IMR-90 (cell line): ENCODE data around the gene ZNF814. TPM values are rescaled to one million over a fixed set of nuclear protein-coding genes. Genes with fewer than 3 reads are reported as not detected.

Source experiments
- ATAC-seq: fragments of 200-7000 bp; cut with Tn5 transposase; 2 replicates; pipeline ENCODE4 v1.9.1; 2020; ENCODE audit warnings: low read depth, mild to moderate bottlenecking, moderate library complexity
- BruUV-seq: library from RNA; stranded (reverse); fragments of 400-500 nt; replicated peaks from 2 replicates; lab custom pipeline; 2021; lab: Mats Ljungman, UMichigan
- CTCF ChIA-PET: fragments of 300-600 bp; formaldehyde crosslinking; extraction: SDS; loops from one replicate; lab custom pipeline; 2021; ENCODE audit warnings: antibody characterized with exemption; lab: Yijun Ruan, JAX
- POLR2A ChIA-PET: fragments of 300-600 bp; sonication (Branson Sonifier 250); formaldehyde crosslinking; loops from one replicate; lab custom pipeline; 2022; ENCODE audit warnings: antibody characterized with exemption; ENCODE audit not compliant: unreplicated experiment; lab: Charles Lee
- DNase-seq: peaks from one replicate; pipeline ENCODE4 v3.0.0; 2013
- H2AFZ ChIP-seq: replicated peaks from 2 replicates; pipeline ENCODE3; 2013; ENCODE audit warnings: low read length, mild to moderate bottlenecking; ENCODE audit not compliant: poor library complexity
- H2AK5ac ChIP-seq: 2 replicates; pipeline ENCODE4 v1.6.1; 2013; ENCODE audit warnings: low read depth, low read length, inconsistent platforms
- H2AK9ac ChIP-seq: replicated peaks from 2 replicates; pipeline ENCODE3; 2013; ENCODE audit warnings: mild to moderate bottlenecking, low read depth, low read length, moderate library complexity; ENCODE audit not compliant: poor library complexity
- H2BK120ac ChIP-seq: 2 replicates; pipeline ENCODE4 v1.6.1; 2013; ENCODE audit warnings: low read depth, low read length, inconsistent platforms
- H2BK15ac ChIP-seq: 3 replicates; pipeline ENCODE4 v1.6.1; 2013; ENCODE audit warnings: low read depth, low read length, inconsistent platforms
- H2BK20ac ChIP-seq: 2 replicates; pipeline ENCODE4 v1.6.1; 2013; ENCODE audit warnings: low read depth, mild to moderate bottlenecking, inconsistent platforms, low read length, moderate library complexity
- H2BK5ac ChIP-seq: 2 replicates; pipeline ENCODE4 v1.6.1; 2013; ENCODE audit warnings: mild to moderate bottlenecking, low read depth, low read length, inconsistent platforms; ENCODE audit not compliant: poor library complexity, severe bottlenecking
- H3K14ac ChIP-seq: replicated peaks from 2 replicates; pipeline ENCODE4 v1.6.1; 2013; ENCODE audit warnings: low read depth, low read length, inconsistent platforms
- H3K18ac ChIP-seq: 2 replicates; pipeline ENCODE4 v1.6.1; 2013; ENCODE audit warnings: low read depth, low read length, control low read depth
- H3K23ac ChIP-seq: 2 replicates; pipeline ENCODE4 v1.6.1; 2013; ENCODE audit warnings: low read depth, low read length, inconsistent platforms
- H3K27ac ChIP-seq: 2 replicates; pipeline ENCODE4 v1.5.1; 2013; ENCODE audit warnings: mild to moderate bottlenecking, control low read depth, low read length; ENCODE audit not compliant: insufficient read depth
- H3K27me3 ChIP-seq: 2 replicates; pipeline ENCODE4 v1.6.1; 2013; ENCODE audit warnings: low read length; ENCODE audit not compliant: control insufficient read depth, insufficient read depth
- H3K36me3 ChIP-seq: 2 replicates; pipeline ENCODE4 v1.6.1; 2013; ENCODE audit warnings: low read length, mixed read lengths; ENCODE audit not compliant: control insufficient read depth, insufficient read depth
- H3K4ac ChIP-seq: 2 replicates; pipeline ENCODE4 v1.6.1; 2013; ENCODE audit warnings: low read depth, low read length, inconsistent platforms
- H3K4me1 ChIP-seq: 2 replicates; pipeline ENCODE4 v1.6.1; 2013; ENCODE audit warnings: low read length, mixed read lengths; ENCODE audit not compliant: control insufficient read depth, insufficient read depth
- H3K4me2 ChIP-seq: 2 replicates; pipeline ENCODE4 v1.6.1; 2013; ENCODE audit warnings: low read depth, mild to moderate bottlenecking, control low read depth, low read length, moderate library complexity
- H3K4me3 ChIP-seq: 2 replicates; pipeline ENCODE4 v1.5.1; 2013; ENCODE audit warnings: low read depth, mild to moderate bottlenecking, control low read depth, low read length, moderate library complexity; ENCODE audit not compliant: insufficient read depth
- H3K56ac ChIP-seq: 2 replicates; pipeline ENCODE4 v1.6.1; 2013; ENCODE audit warnings: low read length, inconsistent platforms; ENCODE audit not compliant: insufficient read depth; ENCODE audit errors: extremely low read depth
- H3K79me1 ChIP-seq, 2 experiments: 2 replicates each; pipeline ENCODE4 v1.6.1; 2013; ENCODE audit warnings: low read length in 2 of 2, inconsistent platforms in 1 of 2, low read depth in 1 of 2
- H3K9ac ChIP-seq: 2 replicates; pipeline ENCODE4 v1.6.1; 2013; ENCODE audit warnings: low read depth, low read length, control low read depth
- H3K9me1 ChIP-seq: 2 replicates; pipeline ENCODE4 v1.6.1; 2013; ENCODE audit warnings: low read length, inconsistent platforms; ENCODE audit not compliant: insufficient read depth
- H3K9me3 ChIP-seq: 2 replicates; pipeline ENCODE4 v1.6.1; 2013; ENCODE audit warnings: low read length; ENCODE audit not compliant: control insufficient read depth, insufficient read depth
- H4K20me1 ChIP-seq: 2 replicates; pipeline ENCODE4 v1.6.1; 2013; ENCODE audit warnings: low read length, inconsistent platforms; ENCODE audit not compliant: insufficient read depth
- H4K5ac ChIP-seq: 2 replicates; pipeline ENCODE4 v1.6.1; 2013; ENCODE audit warnings: mild to moderate bottlenecking, low read depth, low read length, control low read depth
- H4K8ac ChIP-seq, 2 experiments: 2 replicates each; pipeline ENCODE4 v1.6.1; 2013; ENCODE audit warnings: low read depth in 2 of 2, low read length in 2 of 2, control low read depth in 1 of 2, inconsistent platforms in 1 of 2
- H4K91ac ChIP-seq: 2 replicates; pipeline ENCODE4 v1.6.1; 2013; ENCODE audit warnings: low read depth, low read length, inconsistent platforms; ENCODE audit not compliant: insufficient read depth
- BHLHE40 ChIP-seq: fragments of 150-350 bp; IDR thresholded peaks from 2 replicates; pipeline ENCODE4 v1.6.1; 2016; ENCODE audit warnings: mild to moderate bottlenecking, low read depth, low read length
- CEBPB ChIP-seq: IDR thresholded peaks from 2 replicates; pipeline ENCODE4 v1.6.1; 2012; ENCODE audit warnings: low read depth, low read length, improper control_type of control experiment
- CHD1 ChIP-seq: IDR thresholded peaks from 2 replicates; pipeline ENCODE4 v1.6.1; 2012; ENCODE audit warnings: low read depth, low read length, improper control_type of control experiment
- MAZ ChIP-seq: IDR thresholded peaks from 2 replicates; pipeline ENCODE4 v1.6.1; 2012; ENCODE audit warnings: low read depth, mild to moderate bottlenecking, low read length, improper control_type of control experiment, moderate library complexity, borderline replicate concordance
- MXI1 ChIP-seq: IDR thresholded peaks from 2 replicates; pipeline ENCODE4 v1.6.1; 2012; ENCODE audit warnings: low read depth, mild to moderate bottlenecking, low read length, moderate library complexity, borderline replicate concordance
- POLR2A ChIP-seq: IDR thresholded peaks from 2 replicates; pipeline ENCODE4 v1.6.1; 2012; ENCODE audit warnings: mild to moderate bottlenecking, low read depth, low read length
- RAD21 ChIP-seq: IDR thresholded peaks from 2 replicates; pipeline ENCODE4 v1.6.1; 2012; ENCODE audit warnings: low read length, improper control_type of control experiment
- RCOR1 ChIP-seq: IDR thresholded peaks from 2 replicates; pipeline ENCODE4 v1.6.1; 2012; ENCODE audit warnings: mild to moderate bottlenecking, low read length, improper control_type of control experiment; ENCODE audit not compliant: insufficient replicate concordance
- WGBS, 2 experiments: methylation state at CpG; one replicate each; pipeline versions ENCODE4 v1.1.5 to v1.1.7; 2013; ENCODE audit warnings: missing lambda C conversion rate in 2 of 2; ENCODE audit not compliant: insufficient read length in 1 of 2; ENCODE audit errors: extremely low coverage in 2 of 2; 5-methylcytosine and 5-hydroxymethylcytosine counted together
- dilution Hi-C: fragments of 300-500 bp; cut with HindIII; formaldehyde crosslinking; loops from one replicate; pipeline ENCODE4 v1.14.3; 2018; ENCODE audit warnings: low sequenced_read_pairs; ENCODE audit not compliant: unreplicated experiment
- in situ Hi-C: fragments of 300-500 bp; cut with MboI; formaldehyde crosslinking; loops from 3 replicates; pipeline ENCODE4 v1.14.3; 2019; ENCODE audit warnings: low sequenced_read_pairs, inconsistent platforms, mixed read lengths
- intact Hi-C: fragments of 100-400 bp; cut with micrococcal nuclease; formaldehyde crosslinking; loops from 2 replicates; pipeline ENCODE4 v1.10.0; 2022
- polyA plus RNA-seq, 3 experiments: library from polyadenylated mRNA; depleted of rRNA; stranded (reverse); fragments of >200 nt; gene quantifications; 2 replicates each; pipeline ENCODE4 v1.2.3, GENCODE V29; 2012; ENCODE audit warnings: low replicate concordance in 1 of 3
- total RNA-seq: library from RNA; depleted of rRNA; stranded (reverse); fragments of >200 nt; gene quantifications from 2 replicates; pipeline ENCODE4 v1.2.3, GENCODE V29; 2012
- TF ChIP-seq, protein P1 (sequence below): fragments of 150-350 bp; IDR thresholded peaks from 2 replicates; pipeline ENCODE4 v1.6.1; 2016; ENCODE audit warnings: low read depth, mild to moderate bottlenecking, low read length, moderate library complexity, borderline replicate concordance
- TF ChIP-seq, protein P2 (sequence below): fragments of 150-350 bp; IDR thresholded peaks from 2 replicates; pipeline ENCODE4 v1.6.1; 2017; ENCODE audit warnings: mild to moderate bottlenecking, antibody characterized with exemption, low read length, low read depth
- TF ChIP-seq, protein P3 (sequence below): conservative IDR thresholded peaks from 2 replicates; pipeline ENCODE4 v1.5.1; 2012; ENCODE audit warnings: mild to moderate bottlenecking, low read depth, low read length, improper control_type of control experiment

ZNF814 gene
- total and polyA plus RNA-seq, 2 of the 4 experiments (the other 2 are of a cell fraction): 3.9 to 5.9 TPM

DNA sequence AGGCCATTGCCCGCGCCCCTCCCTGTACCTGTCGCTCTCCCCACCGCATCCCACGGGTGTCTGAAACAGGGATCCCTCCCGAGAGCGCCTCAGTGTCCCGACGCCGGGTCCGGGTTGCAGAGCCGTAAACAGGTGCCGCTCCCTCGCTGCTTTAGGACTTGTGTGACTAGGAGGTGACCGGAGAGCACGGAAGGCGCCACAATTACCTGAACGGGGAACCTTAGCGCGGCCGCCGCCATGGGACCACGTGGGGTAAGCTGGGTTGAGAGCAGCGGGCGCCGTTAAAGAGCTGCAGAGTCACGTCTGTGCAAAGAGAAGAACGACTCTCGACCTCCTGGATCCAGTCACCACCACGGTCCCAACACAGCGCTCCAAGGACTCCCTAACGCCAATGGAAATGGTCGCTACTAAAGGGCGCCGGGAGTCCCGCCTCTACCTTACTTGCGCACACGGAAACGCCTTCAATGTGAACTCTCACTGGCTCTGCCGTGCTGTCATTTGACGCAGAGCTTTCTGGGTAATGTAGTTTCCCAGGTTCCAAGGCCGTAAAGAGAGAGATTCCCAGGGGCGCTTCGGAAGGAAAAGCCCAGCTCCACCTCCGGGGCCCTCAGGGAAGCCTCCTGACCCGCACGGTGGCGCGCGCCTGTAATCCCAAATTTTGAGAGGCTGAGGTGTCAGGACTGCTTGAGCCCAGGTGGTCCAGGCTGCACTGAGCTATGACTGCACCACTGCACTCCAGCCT, 74.2 kb downstream of the ZNF814 start, which contains the start of gene ZNF552 (continued):
- no peak for TF ChIP-seq RCOR1
- TF ChIP-seq MAZ: no peak

DNA sequence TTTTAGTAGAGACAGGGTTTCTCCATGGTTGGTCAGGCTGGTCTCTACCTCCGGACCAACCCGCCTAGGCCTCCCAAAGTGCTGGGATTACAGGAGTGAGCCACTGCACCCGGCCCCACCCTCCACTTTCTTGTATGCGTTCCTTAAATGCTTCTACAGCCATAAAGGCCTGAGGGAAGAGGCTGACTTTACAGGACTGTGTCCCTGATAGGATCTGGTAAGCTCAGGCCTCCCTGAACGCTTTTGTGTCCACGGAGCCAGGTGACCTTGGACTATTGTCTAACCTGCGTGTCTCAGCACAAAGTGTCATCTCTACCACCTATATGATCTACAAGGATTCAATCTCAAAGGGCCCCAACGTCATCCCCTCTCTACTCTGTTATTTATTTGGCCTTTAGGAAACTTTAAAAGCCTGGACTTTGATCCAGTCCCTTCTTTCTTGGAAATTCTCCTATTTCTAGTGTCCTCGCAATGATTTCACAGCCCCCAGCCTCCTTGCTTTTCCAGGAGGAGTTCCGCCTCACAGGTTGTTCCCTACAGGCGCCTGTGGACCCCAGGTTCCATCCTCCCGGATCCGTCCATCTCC, 74.8 kb downstream of the ZNF814 start:
- Histone ChIP-seq H2BK120ac (no peak overlapping the region), H3K9me1 (no peaks in the 10 kb centered on the region), H2BK20ac (no peak overlapping the region), H3K4me3 (peak overlapping the region; percentile 91), H2AK5ac (peak overlapping the region; percentile 36), H4K20me1 (no peaks in the 10 kb centered on the region), H3K4ac (0 out of 2 replicates have a peak overlapping the region, but pooled peaks have one; percentile 86), H3K27ac (peak overlapping the region; percentile 68), H3K27me3 (no peaks in the 10 kb centered on the region), H3K79me1 (peaks cover 12 to 59% of the 10 kb centered on the region in 2 experiments; a peak in 3 of 4 replicates), H4K91ac (no peak overlapping the region), H3K4me1 (peaks cover 2% of the 10 kb centered on the region; the same call in 1 of the 2 replicates), H2AK9ac (peak overlapping the region; percentile 80), H2BK15ac (no peak overlapping the region), H3K9me3 (no peaks in the 10 kb centered on the region), H3K36me3 (peaks cover 11% of the 10 kb centered on the region), H2AFZ (peak overlapping the region; percentile 93), H4K5ac (no peak overlapping the region; the same call in 1 of the 2 replicates), H3K23ac (0 out of 2 replicates have a peak overlapping the region, but pooled peaks have one; percentile 45), H3K56ac (no peak overlapping the region), H2BK5ac (no peak overlapping the region), H4K8ac (peak overlapping the region in 1 of 2 experiments; percentile 3; a peak in 2 of 4 replicates), H3K14ac (0 out of 2 replicates have a peak overlapping the region, but pooled peaks have one; percentile 74), H3K4me2 (peak overlapping the region; percentile 80), H3K18ac (no peak overlapping the region), H3K9ac (peak overlapping the region; percentile 89)
- ATAC-seq: no peak
- ChIA-PET POLR2A (no interaction called here), CTCF (no interaction called here)
- BruUV-seq: no TSS peak
- in situ Hi-C loops (no loop called here), intact Hi-C loops (no loop called here), dilution Hi-C loops (no loop called here)
- WGBS, 2 experiments: 0% methylated on average over 1 of the region's 13 CpGs; no CpG with 5 or more reads in 1 of the 2 experiments
- DNase-seq: no peak
- TF ChIP-seq MXI1: no peak
- TF ChIP-seq, protein P1, sequence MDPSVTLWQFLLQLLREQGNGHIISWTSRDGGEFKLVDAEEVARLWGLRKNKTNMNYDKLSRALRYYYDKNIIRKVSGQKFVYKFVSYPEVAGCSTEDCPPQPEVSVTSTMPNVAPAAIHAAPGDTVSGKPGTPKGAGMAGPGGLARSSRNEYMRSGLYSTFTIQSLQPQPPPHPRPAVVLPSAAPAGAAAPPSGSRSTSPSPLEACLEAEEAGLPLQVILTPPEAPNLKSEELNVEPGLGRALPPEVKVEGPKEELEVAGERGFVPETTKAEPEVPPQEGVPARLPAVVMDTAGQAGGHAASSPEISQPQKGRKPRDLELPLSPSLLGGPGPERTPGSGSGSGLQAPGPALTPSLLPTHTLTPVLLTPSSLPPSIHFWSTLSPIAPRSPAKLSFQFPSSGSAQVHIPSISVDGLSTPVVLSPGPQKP: no peak
- no peak for TF ChIP-seq MAZ
- no peak for TF ChIP-seq CHD1
- TF ChIP-seq, protein P2, sequence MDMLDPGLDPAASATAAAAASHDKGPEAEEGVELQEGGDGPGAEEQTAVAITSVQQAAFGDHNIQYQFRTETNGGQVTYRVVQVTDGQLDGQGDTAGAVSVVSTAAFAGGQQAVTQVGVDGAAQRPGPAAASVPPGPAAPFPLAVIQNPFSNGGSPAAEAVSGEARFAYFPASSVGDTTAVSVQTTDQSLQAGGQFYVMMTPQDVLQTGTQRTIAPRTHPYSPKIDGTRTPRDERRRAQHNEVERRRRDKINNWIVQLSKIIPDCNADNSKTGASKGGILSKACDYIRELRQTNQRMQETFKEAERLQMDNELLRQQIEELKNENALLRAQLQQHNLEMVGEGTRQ: no peak
- TF ChIP-seq BHLHE40: no peak
- no peak for TF ChIP-seq POLR2A
- no peak for TF ChIP-seq RAD21
- no peak for TF ChIP-seq CEBPB
- TF ChIP-seq, protein P3, sequence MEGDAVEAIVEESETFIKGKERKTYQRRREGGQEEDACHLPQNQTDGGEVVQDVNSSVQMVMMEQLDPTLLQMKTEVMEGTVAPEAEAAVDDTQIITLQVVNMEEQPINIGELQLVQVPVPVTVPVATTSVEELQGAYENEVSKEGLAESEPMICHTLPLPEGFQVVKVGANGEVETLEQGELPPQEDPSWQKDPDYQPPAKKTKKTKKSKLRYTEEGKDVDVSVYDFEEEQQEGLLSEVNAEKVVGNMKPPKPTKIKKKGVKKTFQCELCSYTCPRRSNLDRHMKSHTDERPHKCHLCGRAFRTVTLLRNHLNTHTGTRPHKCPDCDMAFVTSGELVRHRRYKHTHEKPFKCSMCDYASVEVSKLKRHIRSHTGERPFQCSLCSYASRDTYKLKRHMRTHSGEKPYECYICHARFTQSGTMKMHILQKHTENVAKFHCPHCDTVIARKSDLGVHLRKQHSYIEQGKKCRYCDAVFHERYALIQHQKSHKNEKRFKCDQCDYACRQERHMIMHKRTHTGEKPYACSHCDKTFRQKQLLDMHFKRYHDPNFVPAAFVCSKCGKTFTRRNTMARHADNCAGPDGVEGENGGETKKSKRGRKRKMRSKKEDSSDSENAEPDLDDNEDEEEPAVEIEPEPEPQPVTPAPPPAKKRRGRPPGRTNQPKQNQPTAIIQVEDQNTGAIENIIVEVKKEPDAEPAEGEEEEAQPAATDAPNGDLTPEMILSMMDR: no peak
